ENCODE results near the gene TMEM170A.
"Not testable (repeated sequence)": the region's sequence is repeated elsewhere in the genome, so short reads cannot be mapped to it uniquely, and the experiment has no call there.

Gene TMEM170A, protein sequence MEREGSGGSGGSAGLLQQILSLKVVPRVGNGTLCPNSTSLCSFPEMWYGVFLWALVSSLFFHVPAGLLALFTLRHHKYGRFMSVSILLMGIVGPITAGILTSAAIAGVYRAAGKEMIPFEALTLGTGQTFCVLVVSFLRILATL

GRCh38 chr16:75464122-75464918, at the start of gene TMEM170A:
TMEM170A (minus strand) TSS chr16:75464689; CDS start chr16:75464600, 89 bp downstream.
- Histone ChIP-seq H3K36me3 (replicated peaks) (no peaks in the 10 kb centered on the region; the same call in none of the 2 replicates), H3K4me1 (peaks cover 6% of the 10 kb centered on the region), H3K4me3 (peak within 1 kb of the TSS; percentile 70), H3K9me3 (no peaks in the 10 kb centered on the region), H3K27me3 (ENCODE audit: low read depth) (no peaks in the 10 kb centered on the region)
- in situ Hi-C loops (cut with MboI; ENCODE audit: low sequenced_read_pairs) = no loop called here
- DNase-seq (ENCODE audit: low spot score in 2 of 2) = peak; percentile 94 to 99

DNA sequence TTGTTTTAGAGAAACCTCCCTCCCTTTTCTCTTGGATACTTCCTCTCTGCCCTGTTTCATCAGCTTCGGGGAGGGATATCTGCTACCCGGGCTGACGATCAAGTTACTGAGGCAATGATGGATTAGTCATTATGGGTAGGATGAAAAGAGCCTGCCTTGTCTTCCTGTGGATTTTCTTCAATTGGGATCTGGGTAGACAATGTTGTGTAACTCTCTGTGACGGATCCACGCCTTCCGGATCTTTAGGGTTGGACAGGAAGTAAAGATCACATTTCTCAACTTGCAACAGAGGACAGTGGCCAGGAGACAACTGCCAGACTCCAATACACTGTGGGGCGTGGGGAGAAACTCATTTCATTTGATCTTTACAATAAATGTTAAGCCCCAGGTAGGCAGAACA, 42.1 kb upstream of the TMEM170A start:
- DNase-seq (ENCODE audit: low spot score in 2 of 2) = no peak
- Histone ChIP-seq H3K9me3 (no peaks in the 10 kb centered on the region), H3K27me3 (ENCODE audit: low read depth) (no peaks in the 10 kb centered on the region), H3K4me3 (no peak overlapping the region), H3K4me1 (no peaks in the 10 kb centered on the region), H3K36me3 (replicated peaks) (no peaks in the 10 kb centered on the region)
- in situ Hi-C loops (cut with MboI; ENCODE audit: low sequenced_read_pairs) = no loop called here

DNA sequence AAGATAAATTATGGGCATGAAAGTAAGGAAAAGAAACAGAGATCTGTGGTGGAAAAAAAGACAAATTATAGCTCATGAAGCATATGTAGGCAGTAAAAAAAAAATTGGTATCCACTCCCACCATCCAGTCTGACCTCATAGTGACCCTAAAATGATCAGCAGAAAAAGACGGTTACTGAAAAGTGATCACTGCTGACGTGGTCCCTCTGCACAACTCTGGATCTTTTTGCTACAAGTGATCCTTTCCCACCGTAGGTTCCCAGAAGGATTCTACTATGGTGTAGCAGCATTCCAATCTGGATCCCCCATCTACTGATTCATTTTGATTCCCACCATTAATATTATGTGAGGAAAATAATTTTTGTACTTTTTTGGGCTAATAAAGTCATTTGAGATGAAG, 41.6 kb upstream of the TMEM170A start:
- no peaks in the 10 kb centered on the region for H3K27me3 ChIP-seq (ENCODE audit: low read depth)
- no peaks in the 10 kb centered on the region for H3K36me3 ChIP-seq (replicated peaks)
- no peaks in the 10 kb centered on the region for H3K9me3 ChIP-seq
- in situ Hi-C loops (cut with MboI; ENCODE audit: low sequenced_read_pairs) = no loop called here
- no peaks in the 10 kb centered on the region for H3K4me1 ChIP-seq
- H3K4me3 ChIP-seq = no peak overlapping the region
- DNase-seq (ENCODE audit: low spot score in 2 of 2) = no peak

DNA sequence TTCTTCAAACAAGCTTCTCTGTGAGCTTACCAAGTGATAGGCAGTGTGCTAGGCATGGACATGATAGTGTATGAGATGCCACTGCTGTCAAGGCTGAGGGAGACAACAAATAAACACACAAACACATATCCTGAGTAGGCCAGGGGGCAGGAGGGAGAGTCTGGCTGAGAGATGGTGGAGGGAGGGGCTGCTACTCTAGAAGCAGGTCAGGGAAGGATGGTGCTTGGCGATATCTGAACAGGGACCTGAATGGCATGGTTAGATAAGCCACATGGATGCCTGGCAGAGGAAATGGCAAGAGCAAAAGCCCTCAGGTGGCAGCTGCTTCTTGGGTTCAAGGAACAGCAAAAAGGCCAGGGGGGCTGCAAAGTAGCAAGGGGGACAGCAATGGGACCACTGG, 39.3 kb upstream of the TMEM170A start:
- no peak for DNase-seq (ENCODE audit: low spot score in 2 of 2)
- Histone ChIP-seq H3K4me1 (no peaks in the 10 kb centered on the region), H3K27me3 (ENCODE audit: low read depth) (no peaks in the 10 kb centered on the region), H3K9me3 (no peaks in the 10 kb centered on the region), H3K4me3 (no peak overlapping the region), H3K36me3 (replicated peaks) (no peaks in the 10 kb centered on the region)
- in situ Hi-C loops (cut with MboI; ENCODE audit: low sequenced_read_pairs) = no loop called here

- H3K4me1 ChIP-seq = no peaks in the 10 kb centered on the region
- H3K36me3 ChIP-seq (replicated peaks) = no peaks in the 10 kb centered on the region
- no peak overlapping the region for H3K4me3 ChIP-seq
- H3K9me3 ChIP-seq = no peaks in the 10 kb centered on the region
- no peak for DNase-seq (ENCODE audit: low spot score in 2 of 2)
- no peaks in the 10 kb centered on the region for H3K27me3 ChIP-seq (ENCODE audit: low read depth)
- in situ Hi-C loops (cut with MboI; ENCODE audit: low sequenced_read_pairs) = no loop called here
Measured at GRCh38 chr16:75502916-75503605, 38.6 kb upstream of the TMEM170A start.

DNA sequence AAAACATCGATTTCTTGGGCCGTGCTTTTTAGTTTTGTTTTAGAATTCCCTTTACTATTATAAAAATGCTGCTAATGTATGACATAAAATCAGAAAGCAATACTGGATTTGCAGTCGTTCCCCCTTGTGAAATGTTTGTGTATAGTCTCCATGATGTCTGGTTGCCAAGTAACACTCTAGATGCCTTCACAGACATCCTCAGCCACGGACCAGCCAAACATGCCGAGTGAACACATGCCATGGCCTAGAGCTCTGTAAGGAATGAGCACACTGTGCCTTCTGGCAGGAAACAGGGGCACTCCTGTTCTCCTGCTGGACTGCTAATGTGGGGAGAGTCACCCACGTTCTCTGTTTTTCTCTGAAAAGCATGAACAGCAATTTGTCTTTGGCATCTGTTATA, 37.3 kb upstream of the TMEM170A start:
- H3K9me3 ChIP-seq; H3K4me3 ChIP-seq; H3K27me3 ChIP-seq (ENCODE audit: low read depth); in situ Hi-C loops (cut with MboI; ENCODE audit: low sequenced_read_pairs); H3K36me3 ChIP-seq (replicated peaks); DNase-seq (ENCODE audit: low spot score in 2 of 2); H3K4me1 ChIP-seq: not testable (repeated sequence)

GRCh38 chr16:75501359-75501758, 36.9 kb upstream of the TMEM170A start:
- Histone ChIP-seq H3K9me3 (no peaks in the 10 kb centered on the region), H3K27me3 (ENCODE audit: low read depth) (no peaks in the 10 kb centered on the region), H3K36me3 (replicated peaks) (no peaks in the 10 kb centered on the region), H3K4me1 (no peaks in the 10 kb centered on the region), H3K4me3 (no peak overlapping the region)
- no peak for DNase-seq (ENCODE audit: low spot score in 2 of 2)
- in situ Hi-C loops (cut with MboI; ENCODE audit: low sequenced_read_pairs) = no loop called here

- H3K4me3 ChIP-seq; H3K36me3 ChIP-seq (replicated peaks); in situ Hi-C loops (cut with MboI; ENCODE audit: low sequenced_read_pairs); H3K4me1 ChIP-seq; H3K9me3 ChIP-seq; H3K27me3 ChIP-seq (ENCODE audit: low read depth): not testable (repeated sequence)
- DNase-seq (ENCODE audit: low spot score in 2 of 2) = peak in 1 of 2 experiments; percentile 40
Measured at GRCh38 chr16:75498605-75499322, 34.3 kb upstream of the TMEM170A start.

- no peak for DNase-seq (ENCODE audit: low spot score in 2 of 2)
- H3K4me1 ChIP-seq = peaks cover 5% of the 10 kb centered on the region
Measured at GRCh38 chr16:75497558-75497957, 33.1 kb upstream of the TMEM170A start.

DNA sequence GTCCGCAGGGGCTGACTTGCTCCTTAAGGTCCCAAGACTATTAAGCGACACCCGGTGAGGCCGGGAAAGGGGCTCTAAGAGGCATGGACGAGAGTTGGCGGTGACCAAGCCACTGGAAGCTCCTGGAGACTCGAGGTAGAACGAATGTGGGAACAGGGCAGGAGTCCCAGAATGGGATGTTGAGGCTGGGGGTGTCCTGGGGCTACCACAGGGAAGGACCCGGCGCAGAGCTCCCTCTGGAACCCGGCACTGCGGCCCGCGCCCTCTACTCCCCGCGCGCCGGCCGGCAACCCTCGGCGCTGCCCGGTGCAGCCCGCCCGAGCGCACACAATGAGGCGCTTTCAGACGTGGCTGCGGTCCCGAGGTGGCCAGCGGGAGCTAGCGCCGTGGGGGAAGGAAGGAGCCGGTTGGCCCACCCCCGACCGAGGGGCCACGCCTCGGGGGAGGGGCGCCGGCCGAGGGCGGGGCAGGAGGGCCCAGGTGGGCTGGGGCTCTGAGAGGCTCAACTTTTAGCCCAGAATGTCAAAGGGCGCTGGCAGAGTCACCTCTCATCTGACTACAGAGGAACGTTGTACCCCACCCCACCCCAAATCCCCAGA, 30.7 kb upstream of the TMEM170A start, which contains the start of gene CHST6:
Gene CHST6 (minus strand): TSS at position 366 of the 599 bp plus-strand sequence. CDS start 15,613 bp downstream, outside the sequence.
- peak; percentile 27 to 76 for DNase-seq (ENCODE audit: low spot score in 2 of 2)
- Histone ChIP-seq H3K27me3 (ENCODE audit: low read depth) (no peaks in the 10 kb centered on the region), H3K9me3 (no peaks in the 10 kb centered on the region), H3K4me1 (peaks cover 8% of the 10 kb centered on the region), H3K4me3 (peak within 1 kb of the TSS; percentile 32), H3K36me3 (replicated peaks) (no peaks in the 10 kb centered on the region)
- in situ Hi-C loops (cut with MboI; ENCODE audit: low sequenced_read_pairs) = no loop called here

More at GRCh38 chr16:75497558-75497957, 33.1 kb upstream of the TMEM170A start:
- in situ Hi-C loops (cut with MboI; ENCODE audit: low sequenced_read_pairs) = no loop called here
- Histone ChIP-seq H3K27me3 (ENCODE audit: low read depth) (no peaks in the 10 kb centered on the region), H3K9me3 (no peaks in the 10 kb centered on the region), H3K36me3 (replicated peaks) (no peaks in the 10 kb centered on the region), H3K4me3 (no peak overlapping the region)

DNA sequence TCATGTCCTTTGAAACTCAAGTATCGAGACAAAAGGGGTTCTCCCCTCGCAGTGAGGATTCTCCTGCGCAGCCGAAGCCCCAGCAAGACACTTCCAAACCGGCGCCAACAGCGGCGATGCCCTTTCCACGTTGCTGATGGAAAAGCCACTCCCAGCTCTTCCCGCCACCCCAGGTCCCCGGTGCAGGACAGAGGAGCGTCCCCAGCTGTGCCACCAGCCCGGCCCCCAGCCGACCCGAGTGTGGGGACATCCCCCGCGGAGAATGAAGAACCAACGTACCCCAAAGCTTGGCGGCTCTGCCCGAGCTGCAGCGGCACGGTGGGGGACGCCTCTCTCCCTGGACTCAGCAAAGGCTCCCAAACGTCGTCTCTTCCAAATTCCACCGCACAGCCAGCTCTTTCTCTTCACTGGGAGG, 30.2 kb upstream of the TMEM170A start:
- no peak for DNase-seq (ENCODE audit: low spot score in 2 of 2)
- peak overlapping the region; percentile 32 for H3K4me3 ChIP-seq
- peaks cover 8% of the 10 kb centered on the region for H3K4me1 ChIP-seq
- H3K36me3 ChIP-seq (replicated peaks) = no peaks in the 10 kb centered on the region
- in situ Hi-C loops (cut with MboI; ENCODE audit: low sequenced_read_pairs) = no loop called here
- H3K9me3 ChIP-seq = no peaks in the 10 kb centered on the region
- H3K27me3 ChIP-seq (ENCODE audit: low read depth) = no peaks in the 10 kb centered on the region

DNA sequence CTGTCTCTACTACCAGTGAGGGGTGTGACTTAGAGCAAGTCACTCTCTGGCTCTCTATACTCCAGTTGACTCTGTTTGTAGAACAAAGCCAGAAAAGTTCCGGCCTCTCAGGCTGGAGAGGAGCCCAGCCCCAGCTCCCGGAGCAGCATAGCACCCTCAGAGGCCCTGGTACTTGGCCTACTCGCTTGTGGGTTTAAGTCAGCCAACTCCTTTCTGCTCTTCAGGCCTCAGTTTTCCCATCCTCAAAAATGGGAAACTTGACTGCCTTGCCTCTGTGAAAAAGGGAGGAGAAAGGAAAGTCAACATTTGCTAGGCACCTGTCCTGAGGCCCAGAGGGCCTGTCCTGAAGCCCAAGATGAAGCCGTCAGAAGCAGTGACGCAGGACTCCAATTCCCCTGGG, 29.7 kb upstream of the TMEM170A start:
- in situ Hi-C loops (cut with MboI; ENCODE audit: low sequenced_read_pairs) = no loop called here
- no peaks in the 10 kb centered on the region for H3K36me3 ChIP-seq (replicated peaks)
- no peak for DNase-seq (ENCODE audit: low spot score in 2 of 2)
- no peak overlapping the region for H3K4me3 ChIP-seq
- H3K9me3 ChIP-seq = no peaks in the 10 kb centered on the region
- H3K27me3 ChIP-seq (ENCODE audit: low read depth) = no peaks in the 10 kb centered on the region
- peaks cover 8% of the 10 kb centered on the region for H3K4me1 ChIP-seq

- Histone ChIP-seq H3K4me3 (no peak overlapping the region), H3K9me3 (no peaks in the 10 kb centered on the region), H3K27me3 (ENCODE audit: low read depth) (no peaks in the 10 kb centered on the region), H3K4me1 (peaks cover 8% of the 10 kb centered on the region), H3K36me3 (replicated peaks) (no peaks in the 10 kb centered on the region)
- in situ Hi-C loops (cut with MboI; ENCODE audit: low sequenced_read_pairs) = no loop called here
- DNase-seq (ENCODE audit: low spot score in 2 of 2) = peak; percentile 21 to 72
Measured at GRCh38 chr16:75491876-75492275, 27.4 kb upstream of the TMEM170A start.
